ENCODE measurements around the gene USP40.

- TF ChIP-seq CTCF (IDR thresholded peaks at IDR 0.05) (no peak), POLR2A (IDR thresholded peaks at IDR 0.05) (no peak)
Measured at GRCh38 chr2:233476063-233476410, 90.5 kb downstream of the USP40 start.
